ENCODE results near the gene SAMD4A.

Gene SAMD4A

GRCh38 chr14:54591866-54592265 lies 24.9 kb downstream of the SAMD4A start:
- H3K4me3 ChIP-seq (ENCODE audit: low read depth, low read length) = no peak overlapping the region
- no peak for TF ChIP-seq CTCF (IDR thresholded peaks at IDR 0.05; ENCODE audit: low read depth, low read length, missing control alignments)
- DNase-seq (ENCODE audit: low read depth) = no peak

- TF ChIP-seq CTCF (IDR thresholded peaks at IDR 0.05; ENCODE audit: low read depth, low read length, missing control alignments) = no peak
- no peak for DNase-seq (ENCODE audit: low read depth)
- H3K4me3 ChIP-seq (ENCODE audit: low read depth, low read length) = no peak overlapping the region
These were observed 26.9 kb downstream of the SAMD4A start for GRCh38 chr14:54593860-54594259.

DNA sequence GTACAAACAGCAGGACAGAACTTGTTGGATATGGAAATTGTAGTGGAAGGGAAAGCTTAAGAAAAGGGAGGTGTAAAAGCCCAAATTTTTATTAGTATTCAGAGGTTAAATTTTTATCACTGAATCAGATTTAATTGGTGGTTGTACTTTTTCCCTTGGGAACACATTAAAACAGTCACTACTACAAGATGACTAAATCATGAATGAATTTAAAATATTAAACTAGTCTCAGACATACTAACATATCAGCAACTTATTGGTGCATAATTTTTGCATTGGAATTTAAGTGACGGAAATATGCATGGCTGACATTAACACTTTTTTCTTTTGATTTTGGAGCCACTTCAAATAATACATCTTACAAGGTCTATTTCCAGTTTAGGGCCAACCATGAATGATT lies 27.6 kb downstream of the SAMD4A start:
- no peak for DNase-seq (ENCODE audit: low read depth)
- TF ChIP-seq CTCF (IDR thresholded peaks at IDR 0.05; ENCODE audit: low read depth, low read length, missing control alignments) = no peak
- no peak overlapping the region for H3K4me3 ChIP-seq (ENCODE audit: low read depth, low read length)

DNA sequence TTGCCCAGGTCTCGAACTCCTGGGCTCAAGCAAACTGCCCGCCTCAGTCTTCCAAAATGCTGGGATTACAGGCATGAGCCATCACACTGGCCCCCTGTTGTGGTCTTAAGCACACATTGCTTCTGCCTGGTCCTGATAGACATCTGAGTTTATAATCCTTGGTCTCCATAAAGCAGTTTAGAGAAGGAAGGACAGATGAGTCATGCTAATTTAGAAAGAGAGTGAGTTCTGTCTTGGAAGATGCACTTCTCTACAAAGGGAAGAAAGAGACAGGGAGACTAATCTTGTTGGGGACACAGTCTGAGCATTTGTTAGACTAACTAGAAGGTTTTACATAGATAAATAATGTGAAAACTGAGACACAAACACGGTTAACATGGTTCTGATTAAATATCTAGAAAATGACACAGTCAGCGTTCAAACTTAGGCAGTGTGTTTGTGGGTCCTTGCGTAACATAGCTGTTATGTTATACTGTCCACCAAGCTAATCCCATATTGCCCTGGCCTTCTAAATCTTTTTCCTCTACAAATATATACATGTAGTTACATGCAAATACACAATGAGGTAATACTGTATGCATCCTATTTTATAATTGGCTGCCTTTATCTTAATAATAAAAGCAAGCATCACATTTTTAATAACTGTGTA lies 31.0 kb downstream of the SAMD4A start:
- DNase-seq (ENCODE audit: low read depth) = no peak
- TF ChIP-seq CTCF (IDR thresholded peaks at IDR 0.05; ENCODE audit: low read depth, low read length, missing control alignments) = no peak

DNA sequence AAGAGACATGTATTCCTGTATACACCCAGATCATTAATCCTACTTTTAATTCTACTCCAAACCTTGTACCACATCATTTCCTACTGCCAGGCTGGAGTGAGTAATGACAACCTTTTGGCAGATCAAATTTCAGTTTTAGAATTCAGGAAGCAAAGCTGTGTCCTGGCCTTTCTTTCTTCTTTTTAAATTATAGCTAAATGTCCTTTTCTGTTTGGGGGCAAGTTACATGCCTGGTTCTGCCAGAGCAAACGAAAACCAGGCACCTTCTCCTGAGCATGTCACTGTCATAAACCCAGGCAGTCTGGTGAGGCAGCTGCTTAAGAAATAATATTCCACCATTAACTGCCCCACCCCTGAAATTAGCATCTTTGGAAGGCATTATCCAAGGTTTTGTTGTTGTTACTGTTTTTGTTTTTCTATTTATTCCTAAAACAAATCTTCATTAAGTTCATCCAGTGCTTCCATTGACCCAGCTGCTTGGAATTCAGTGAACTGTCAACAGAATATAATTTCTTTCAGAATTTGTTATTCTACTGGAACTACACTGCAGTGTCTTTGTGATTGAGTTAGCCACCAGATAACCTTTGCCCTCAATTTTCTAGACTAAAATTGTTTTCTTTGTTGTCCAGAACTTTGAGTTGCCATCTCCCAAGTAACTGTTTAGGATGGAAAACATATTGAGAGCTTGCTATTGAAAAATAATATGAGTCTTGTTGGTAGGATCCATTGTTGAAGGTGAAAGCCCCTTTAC lies 33.2 kb downstream of the SAMD4A start:
- no peak for TF ChIP-seq CTCF (IDR thresholded peaks at IDR 0.05; ENCODE audit: low read depth, low read length, missing control alignments)
- H3K4me3 ChIP-seq (ENCODE audit: low read depth, low read length) = no peak overlapping the region
- DNase-seq (ENCODE audit: low read depth) = no peak

More for the DNA sequence above, 31.0 kb downstream of the SAMD4A start:
- no peak overlapping the region for H3K4me3 ChIP-seq (ENCODE audit: low read depth, low read length)

DNA sequence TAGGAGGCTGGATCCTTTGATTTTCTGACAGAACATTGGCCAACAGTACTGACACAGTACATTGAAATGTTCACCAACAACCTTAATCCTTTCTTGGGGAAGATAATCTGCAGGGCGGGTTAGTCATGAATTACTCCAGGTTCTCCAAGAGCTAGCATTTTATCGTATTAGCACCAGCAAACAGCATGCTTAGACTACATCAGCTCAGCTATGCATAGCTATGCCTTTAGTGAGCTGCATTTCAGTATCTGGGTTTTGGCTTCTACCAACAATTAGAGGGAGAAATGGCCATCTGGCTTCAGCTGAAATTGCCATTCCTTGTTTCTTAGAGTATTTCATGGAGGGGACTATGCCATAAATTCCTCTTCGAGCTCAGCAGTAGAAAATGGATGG lies 33.8 kb downstream of the SAMD4A start:
- DNase-seq (ENCODE audit: low read depth) = no peak
- no peak for TF ChIP-seq CTCF (IDR thresholded peaks at IDR 0.05; ENCODE audit: low read depth, low read length, missing control alignments)

GRCh38 chr14:54603362-54603761 lies 36.4 kb downstream of the SAMD4A start:
- no peak overlapping the region for H3K4me3 ChIP-seq (ENCODE audit: low read depth, low read length)
- DNase-seq (ENCODE audit: low read depth) = no peak
- TF ChIP-seq CTCF (IDR thresholded peaks at IDR 0.05; ENCODE audit: low read depth, low read length, missing control alignments) = no peak

More for the DNA sequence above, 33.8 kb downstream of the SAMD4A start:
- no peak overlapping the region for H3K4me3 ChIP-seq (ENCODE audit: low read depth, low read length)
